HEK293 (cell line): ENCODE results near the gene VAPA.

Source experiments
- BCL11A ChIP-seq: fragments of 450-650 bp; formaldehyde crosslinking; IDR thresholded peaks from 2 replicates; pipeline ENCODE4 v1.5.1; 2016; ENCODE audit warnings: low read depth, missing biosample characterization, missing genetic modification characterization
- CTCF ChIP-seq: fragments of 450-650 bp; formaldehyde crosslinking; IDR thresholded peaks from 2 replicates; pipeline ENCODE4 v1.5.1; 2016; ENCODE audit warnings: missing biosample characterization, missing genetic modification characterization
- PRDM2 ChIP-seq: fragments of 450-650 bp; formaldehyde crosslinking; IDR thresholded peaks from 2 replicates; pipeline ENCODE4 v1.5.1; 2016; ENCODE audit warnings: missing biosample characterization, missing genetic modification characterization, borderline replicate concordance
- ZNF138 ChIP-seq: fragments of 450-650 bp; formaldehyde crosslinking; IDR thresholded peaks from 2 replicates; pipeline ENCODE4 v1.5.1; 2016; ENCODE audit warnings: missing biosample characterization, missing genetic modification characterization, borderline replicate concordance
- ZNF223 ChIP-seq: fragments of 450-650 bp; formaldehyde crosslinking; IDR thresholded peaks from 2 replicates; pipeline ENCODE4 v1.5.1; 2016; ENCODE audit warnings: missing biosample characterization, missing genetic modification characterization
- ZNF623 ChIP-seq: fragments of 450-650 bp; formaldehyde crosslinking; IDR thresholded peaks from 2 replicates; pipeline ENCODE4 v1.5.1; 2016; ENCODE audit warnings: missing biosample characterization, missing genetic modification characterization
- ZNF791 ChIP-seq: fragments of 450-650 bp; formaldehyde crosslinking; IDR thresholded peaks from 2 replicates; pipeline ENCODE4 v1.5.1; 2016; ENCODE audit warnings: missing biosample characterization, missing genetic modification characterization

GRCh38 chr18:9918016-9918680 is 4.3 kb downstream of the VAPA start:
- TF ChIP-seq ZNF623 (tag by site-specific recombination): no peak
- no peak for TF ChIP-seq PRDM2
- TF ChIP-seq ZNF223 (tag by site-specific recombination): no peak
- no peak for TF ChIP-seq BCL11A (tag by site-specific recombination)
- no peak for TF ChIP-seq CTCF
- no peak for TF ChIP-seq ZNF791 (tag by site-specific recombination)
- no peak for TF ChIP-seq ZNF138
